Skeletal muscle satellite cell (primary cell): ENCODE data around the gene ABHD4.
"Not testable (repeated sequence)": the region's sequence is repeated elsewhere in the genome, so short reads cannot be mapped to it uniquely, and the experiment has no call there.

Experiments used
- H3K27me3 ChIP-seq: 2 replicates; pipeline ENCODE4 v1.7.0; 2013; ENCODE audit warnings: low read length; ENCODE audit not compliant: control insufficient read depth, insufficient read depth
- H3K36me3 ChIP-seq: 2 replicates; pipeline ENCODE4 v1.7.0; 2013; ENCODE audit warnings: mild to moderate bottlenecking, control low read depth, low read length; ENCODE audit not compliant: insufficient read depth
- H3K4me1 ChIP-seq: 2 replicates; pipeline ENCODE4 v1.7.0; 2013; ENCODE audit warnings: low read length; ENCODE audit not compliant: control insufficient read depth, insufficient read depth
- H3K4me2 ChIP-seq: 2 replicates; pipeline ENCODE4 v1.7.0; 2013; ENCODE audit warnings: mild to moderate bottlenecking, low read length
- H3K4me3 ChIP-seq: 2 replicates; pipeline ENCODE4 v1.7.0; 2013; ENCODE audit warnings: low read length
- H3K9ac ChIP-seq: 2 replicates; pipeline ENCODE4 v1.7.0; 2013; ENCODE audit warnings: mild to moderate bottlenecking, low read depth, low read length, moderate library complexity
- H3K9me3 ChIP-seq: replicated peaks from 2 replicates; pipeline ENCODE4 v1.7.0; 2013; ENCODE audit warnings: mild to moderate bottlenecking, control low read depth, low read length

ABHD4 gene

GRCh38 chr14:22579881-22580280 lies 18.2 kb upstream of the ABHD4 start:
- Histone ChIP-seq H3K9me3 (no peaks in the 10 kb centered on the region), H3K9ac (no peak overlapping the region)

GRCh38 chr14:22580625-22581024 lies 17.5 kb upstream of the ABHD4 start:
- peaks cover 20% of the 10 kb centered on the region for H3K36me3 ChIP-seq
- no peaks in the 10 kb centered on the region for H3K4me1 ChIP-seq
- no peak overlapping the region for H3K9ac ChIP-seq

More at GRCh38 chr14:22579881-22580280, 18.2 kb upstream of the ABHD4 start:
- H3K4me3 ChIP-seq, result no peak overlapping the region
- H3K4me2 ChIP-seq, result no peak overlapping the region
- no peaks in the 10 kb centered on the region for H3K27me3 ChIP-seq
- peaks cover 26% of the 10 kb centered on the region for H3K36me3 ChIP-seq
- no peaks in the 10 kb centered on the region for H3K4me1 ChIP-seq

GRCh38 chr14:22583994-22584393 lies 14.1 kb upstream of the ABHD4 start:
- Histone ChIP-seq H3K4me3 (no peak overlapping the region), H3K9me3 (no peaks in the 10 kb centered on the region), H3K4me1 (peaks cover 17% of the 10 kb centered on the region), H3K27me3 (no peaks in the 10 kb centered on the region), H3K9ac (no peak overlapping the region), H3K36me3 (peaks cover 19% of the 10 kb centered on the region), H3K4me2 (no peak overlapping the region)

More at GRCh38 chr14:22580625-22581024, 17.5 kb upstream of the ABHD4 start:
- no peak overlapping the region for H3K4me3 ChIP-seq
- H3K27me3 ChIP-seq, result no peaks in the 10 kb centered on the region
- H3K9me3 ChIP-seq, result no peaks in the 10 kb centered on the region
- H3K4me2 ChIP-seq, result no peak overlapping the region

- Histone ChIP-seq H3K27me3 (no peaks in the 10 kb centered on the region), H3K4me1 (peaks cover 21% of the 10 kb centered on the region), H3K36me3 (peaks cover 14% of the 10 kb centered on the region), H3K9ac (peak overlapping the region; percentile 19), H3K9me3 (no peaks in the 10 kb centered on the region), H3K4me2 (peak overlapping the region; percentile 92), H3K4me3 (peak overlapping the region; percentile 93)
Observed at GRCh38 chr14:22587247-22587646, 10.9 kb upstream of the ABHD4 start.

GRCh38 chr14:22587677-22588422 lies 10.2 kb upstream of the ABHD4 start:
- Histone ChIP-seq H3K4me3 (peak overlapping the region; percentile 93), H3K9ac (peak overlapping the region; percentile 99), H3K4me2 (peak overlapping the region; percentile 92), H3K4me1 (peaks cover 21% of the 10 kb centered on the region), H3K36me3 (peaks cover 14% of the 10 kb centered on the region)
- H3K27me3 ChIP-seq, H3K9me3 ChIP-seq: not testable (repeated sequence)

GRCh38 chr14:22588526-22589095 lies 9.5 kb upstream of the ABHD4 start:
- Histone ChIP-seq H3K27me3 (peaks cover 9% of the 10 kb centered on the region), H3K4me2 (peak overlapping the region; percentile 92), H3K36me3 (peaks cover 7% of the 10 kb centered on the region), H3K4me3 (peak overlapping the region; percentile 93), H3K9ac (peak overlapping the region; percentile 99), H3K4me1 (peaks cover 21% of the 10 kb centered on the region), H3K9me3 (no peaks in the 10 kb centered on the region)

- peaks cover 21% of the 10 kb centered on the region for H3K4me1 ChIP-seq
- no peaks in the 10 kb centered on the region for H3K9me3 ChIP-seq
- peaks cover 6% of the 10 kb centered on the region for H3K36me3 ChIP-seq
- H3K4me2 ChIP-seq, result peak within 1 kb of the TSS; percentile 92
- H3K4me3 ChIP-seq, result peak within 1 kb of the TSS; percentile 93
- H3K27me3 ChIP-seq, result peaks cover 9% of the 10 kb centered on the region
- H3K9ac ChIP-seq, result peak within 1 kb of the TSS; percentile 99
Observed at GRCh38 chr14:22589096-22589839, 8.8 kb upstream of the ABHD4 start, which contains the start of gene DAD1. DAD1 (minus strand) TSS chr14:22589224; CDS start chr14:22589157, 67 bp downstream.

- peaks cover 4% of the 10 kb centered on the region for H3K4me1 ChIP-seq
- H3K4me3 ChIP-seq, result no peak overlapping the region
- no peaks in the 10 kb centered on the region for H3K9me3 ChIP-seq
- peaks cover 13% of the 10 kb centered on the region for H3K27me3 ChIP-seq
- no peak overlapping the region for H3K4me2 ChIP-seq
- H3K9ac ChIP-seq, result no peak overlapping the region
- no peaks in the 10 kb centered on the region for H3K36me3 ChIP-seq
Observed at GRCh38 chr14:22593189-22593588, 4.9 kb upstream of the ABHD4 start.

GRCh38 chr14:22593601-22594000 lies 4.5 kb upstream of the ABHD4 start:
- H3K36me3 ChIP-seq, result no peaks in the 10 kb centered on the region
- no peaks in the 10 kb centered on the region for H3K9me3 ChIP-seq
- no peak overlapping the region for H3K4me2 ChIP-seq
- H3K27me3 ChIP-seq, result peaks cover 13% of the 10 kb centered on the region
- H3K4me1 ChIP-seq, result peaks cover 4% of the 10 kb centered on the region
- no peak overlapping the region for H3K9ac ChIP-seq
- H3K4me3 ChIP-seq, result no peak overlapping the region

- Histone ChIP-seq H3K4me3 (no peak overlapping the region), H3K27me3 (peaks cover 13% of the 10 kb centered on the region), H3K36me3 (no peaks in the 10 kb centered on the region), H3K9me3 (no peaks in the 10 kb centered on the region), H3K9ac (no peak overlapping the region), H3K4me1 (peaks cover 8% of the 10 kb centered on the region), H3K4me2 (no peak overlapping the region)
Observed at GRCh38 chr14:22594156-22594716, 3.9 kb upstream of the ABHD4 start.

- H3K27me3 ChIP-seq, result peaks cover 13% of the 10 kb centered on the region
- H3K4me3 ChIP-seq, result no peak overlapping the region
- H3K9ac ChIP-seq, result no peak overlapping the region
- peaks cover 10% of the 10 kb centered on the region for H3K4me1 ChIP-seq
- H3K9me3 ChIP-seq, result no peaks in the 10 kb centered on the region
- peaks cover 3% of the 10 kb centered on the region for H3K36me3 ChIP-seq
- no peak overlapping the region for H3K4me2 ChIP-seq
Observed at GRCh38 chr14:22596354-22596879, 1.7 kb upstream of the ABHD4 start.
